MM.1S (cell line): Measurements from ENCODE around the gene RNU2-63P.

Source experiments
- DNase-seq: peaks from one replicate; pipeline ENCODE4 v3.0.0-alpha.2; 2015
- H2AFZ ChIP-seq: fragments of 300-600 bp; sonication (generic); 2 replicates; pipeline ENCODE4 v1.6.0; 2016; ENCODE audit warnings: antibody characterized with exemption, low read length
- H3F3A ChIP-seq: fragments of 300-600 bp; sonication (generic); 2 replicates; pipeline ENCODE4 v1.6.1; 2016; ENCODE audit warnings: mild to moderate bottlenecking, antibody characterized with exemption, low read length, moderate library complexity, mixed read lengths; ENCODE audit not compliant: insufficient read depth
- H3K27ac ChIP-seq: fragments of 300-600 bp; sonication (generic); 2 replicates; pipeline ENCODE4 v1.5.1; 2016; ENCODE audit warnings: mild to moderate bottlenecking, low read length
- H3K27me3 ChIP-seq: fragments of 300-600 bp; sonication (generic); replicated peaks from 2 replicates; pipeline ENCODE4 v1.6.0; 2016; ENCODE audit warnings: low read length; ENCODE audit not compliant: insufficient read depth
- H3K36me3 ChIP-seq: fragments of 300-600 bp; sonication (generic); replicated peaks from 2 replicates; pipeline ENCODE4 v1.6.1; 2016; ENCODE audit warnings: mild to moderate bottlenecking, low read length, mixed read lengths; ENCODE audit not compliant: insufficient read depth
- H3K4me1 ChIP-seq: fragments of 300-600 bp; sonication (generic); 2 replicates; pipeline ENCODE4 v1.6.1; 2016; ENCODE audit warnings: low read length, mixed read lengths
- H3K4me2 ChIP-seq: fragments of 300-600 bp; sonication (generic); 2 replicates; pipeline ENCODE4 v1.6.0; 2016; ENCODE audit warnings: low read depth, low read length
- H3K4me3 ChIP-seq: fragments of 300-600 bp; sonication (generic); 2 replicates; pipeline ENCODE4 v1.5.1; 2016; ENCODE audit warnings: low read length, mixed read lengths
- H3K79me2 ChIP-seq: fragments of 300-600 bp; sonication (generic); 2 replicates; pipeline ENCODE4 v1.6.1; 2016; ENCODE audit warnings: mixed run types, low read length, mixed read lengths
- H3K9ac ChIP-seq: fragments of 300-600 bp; sonication (generic); 2 replicates; pipeline ENCODE4 v1.6.1; 2016; ENCODE audit warnings: low read length, mixed read lengths
- H3K9me2 ChIP-seq: fragments of 300-600 bp; sonication (generic); replicated peaks from 2 replicates; pipeline ENCODE4 v1.6.1; 2016; ENCODE audit warnings: mild to moderate bottlenecking, low read length, mixed read lengths; ENCODE audit not compliant: insufficient read depth
- H3K9me3 ChIP-seq: fragments of 300-600 bp; sonication (generic); replicated peaks from 2 replicates; pipeline ENCODE4 v1.6.1; 2016; ENCODE audit warnings: mild to moderate bottlenecking, low read length, mixed read lengths; ENCODE audit not compliant: insufficient read depth
- H4K20me1 ChIP-seq: fragments of 300-600 bp; sonication (generic); 2 replicates; pipeline ENCODE4 v1.6.1; 2016; ENCODE audit warnings: mild to moderate bottlenecking, low read length, moderate library complexity, mixed read lengths; ENCODE audit not compliant: insufficient read depth
- CTCF ChIP-seq: fragments of 300-600 bp; sonication (generic); IDR thresholded peaks from 2 replicates; pipeline ENCODE4 v1.5.1; 2016; ENCODE audit warnings: antibody characterized with exemption, low read length, mixed read lengths
- EZH2 ChIP-seq: fragments of 300-600 bp; sonication (generic); optimal IDR thresholded peaks from 2 replicates; pipeline ENCODE3; 2017; ENCODE audit warnings: low read depth, mild to moderate bottlenecking, antibody characterized with exemption, low read length, mixed read lengths
- EZH2phosphoT487 ChIP-seq: fragments of 300-600 bp; sonication (generic); IDR thresholded peaks from 2 replicates; pipeline ENCODE4 v1.6.1; 2018; ENCODE audit warnings: antibody characterized with exemption, low read length

Gene RNU2-63P

GRCh38 chr2:88036606-88037005, 20.3 kb upstream of the RNU2-63P start:
- H3F3A ChIP-seq, result no peaks in the 10 kb centered on the region
- no peaks in the 10 kb centered on the region for H4K20me1 ChIP-seq
- H3K4me2 ChIP-seq, result no peak overlapping the region
- no peaks in the 10 kb centered on the region for H3K9me2 ChIP-seq
- DNase-seq, result no peak
- no peaks in the 10 kb centered on the region for H3K79me2 ChIP-seq
- H3K36me3 ChIP-seq, result no peaks in the 10 kb centered on the region
- no peak overlapping the region for H3K27ac ChIP-seq
- no peaks in the 10 kb centered on the region for H3K9me3 ChIP-seq
- no peak overlapping the region for H3K9ac ChIP-seq
- H3K4me3 ChIP-seq, result no peak overlapping the region
- H3K27me3 ChIP-seq, result no peaks in the 10 kb centered on the region
- no peaks in the 10 kb centered on the region for H3K4me1 ChIP-seq
- no peak overlapping the region for H2AFZ ChIP-seq
- TF ChIP-seq CTCF, result no peak

DNA sequence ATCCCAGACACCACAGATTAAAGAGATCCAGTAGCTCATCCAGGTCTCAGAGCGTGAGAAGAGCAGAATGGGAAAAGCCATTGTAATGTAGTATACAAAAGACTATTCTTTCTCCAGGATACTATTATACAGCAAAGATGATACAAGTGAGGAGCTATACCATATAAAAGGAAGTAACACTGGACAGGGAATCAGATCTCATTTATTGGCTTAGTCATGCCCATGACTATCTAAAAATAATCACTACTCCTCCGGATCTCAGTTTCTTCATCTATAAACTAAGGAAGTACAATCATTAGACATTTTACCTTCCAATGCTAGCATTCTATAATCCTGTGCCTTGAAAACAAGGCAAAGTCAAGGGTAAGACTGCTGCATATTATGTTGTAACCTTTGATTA, 19.8 kb upstream of the RNU2-63P start:
- H4K20me1 ChIP-seq, result no peaks in the 10 kb centered on the region
- no peaks in the 10 kb centered on the region for H3K4me1 ChIP-seq
- H3K4me3 ChIP-seq, result no peak overlapping the region
- H3K9ac ChIP-seq, result no peak overlapping the region
- no peak overlapping the region for H2AFZ ChIP-seq
- no peaks in the 10 kb centered on the region for H3K27me3 ChIP-seq
- H3F3A ChIP-seq, result no peaks in the 10 kb centered on the region
- no peak for DNase-seq
- no peaks in the 10 kb centered on the region for H3K9me3 ChIP-seq
- no peaks in the 10 kb centered on the region for H3K9me2 ChIP-seq
- H3K79me2 ChIP-seq, result no peaks in the 10 kb centered on the region
- H3K27ac ChIP-seq, result no peak overlapping the region
- TF ChIP-seq EZH2phosphoT487, result no peak
- no peak overlapping the region for H3K4me2 ChIP-seq
- H3K36me3 ChIP-seq, result no peaks in the 10 kb centered on the region

GRCh38 chr2:88032070-88032702, 15.8 kb upstream of the RNU2-63P start:
- no peak overlapping the region for H2AFZ ChIP-seq
- no peak overlapping the region for H3K9ac ChIP-seq
- H4K20me1 ChIP-seq, result no peaks in the 10 kb centered on the region
- no peak overlapping the region for H3K27ac ChIP-seq
- no peak overlapping the region for H3K4me3 ChIP-seq
- H3K4me1 ChIP-seq, result no peaks in the 10 kb centered on the region
- DNase-seq, result no peak
- no peaks in the 10 kb centered on the region for H3K9me2 ChIP-seq
- no peaks in the 10 kb centered on the region for H3K36me3 ChIP-seq
- TF ChIP-seq EZH2 (no peak), CTCF (no peak), EZH2phosphoT487 (no peak)
- H3K9me3 ChIP-seq, result no peaks in the 10 kb centered on the region
- H3K79me2 ChIP-seq, result no peaks in the 10 kb centered on the region
- no peaks in the 10 kb centered on the region for H3K27me3 ChIP-seq
- no peak overlapping the region for H3K4me2 ChIP-seq
- H3F3A ChIP-seq, result no peaks in the 10 kb centered on the region

DNA sequence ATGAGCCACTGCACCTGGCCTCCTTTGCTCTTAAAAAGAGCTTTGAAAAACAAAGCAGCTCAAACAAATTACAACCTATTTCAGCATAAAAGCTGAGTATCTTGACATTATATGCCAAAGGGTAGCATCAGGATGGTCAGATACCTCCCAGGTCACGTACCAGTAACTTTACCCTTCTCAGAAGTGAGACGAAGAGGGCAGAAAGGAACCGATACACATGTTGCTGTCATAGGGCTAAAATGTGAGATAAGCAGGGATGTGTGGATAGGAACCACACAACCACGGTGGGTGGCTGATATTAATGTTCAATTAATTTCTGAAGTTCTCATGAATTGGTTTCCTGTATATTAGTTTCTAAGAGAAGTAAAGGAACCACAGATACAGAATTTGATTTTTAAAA, 12.6 kb upstream of the RNU2-63P start:
- no peak for DNase-seq
- TF ChIP-seq CTCF, result no peak
- no peak for TF ChIP-seq EZH2
- TF ChIP-seq EZH2phosphoT487, result no peak
- no peaks in the 10 kb centered on the region for H3K79me2 ChIP-seq
- no peaks in the 10 kb centered on the region for H3K9me2 ChIP-seq
- H3F3A ChIP-seq, result no peaks in the 10 kb centered on the region
- no peak overlapping the region for H3K27ac ChIP-seq
- no peaks in the 10 kb centered on the region for H4K20me1 ChIP-seq
- no peaks in the 10 kb centered on the region for H3K36me3 ChIP-seq
- H3K4me1 ChIP-seq, result no peaks in the 10 kb centered on the region
- H3K9me3 ChIP-seq, result no peaks in the 10 kb centered on the region
- no peak overlapping the region for H2AFZ ChIP-seq
- H3K9ac ChIP-seq, result no peak overlapping the region
- H3K27me3 ChIP-seq, result no peaks in the 10 kb centered on the region
- no peak overlapping the region for H3K4me2 ChIP-seq
- no peak overlapping the region for H3K4me3 ChIP-seq
